Bronchial epithelial cell (primary cell): ENCODE results near the gene SPG11. TPM values are rescaled to one million over a fixed set of nuclear protein-coding genes. Genes with fewer than 3 reads are reported as not detected.

Experiments used
- DNase-seq: peaks from one replicate; pipeline ENCODE4 v3.0.0-alpha.2; 2010; ENCODE audit warnings: low read depth
- FAIRE-seq: peaks from 2 replicates; lab custom pipeline; 2011; peaks lifted over from hg19 to GRCh38; lab: Jason Lieb, UNC
- H3K27me3 ChIP-seq: 2 replicates; pipeline ENCODE4 v1.5.1; 2011; ENCODE audit warnings: low read length; ENCODE audit not compliant: control insufficient read depth, insufficient read depth
- H3K36me3 ChIP-seq: 2 replicates; pipeline ENCODE4 v1.5.1; 2011; ENCODE audit warnings: low read length; ENCODE audit not compliant: control insufficient read depth, insufficient read depth
- H3K4me3 ChIP-seq: 2 replicates; pipeline ENCODE4 v1.5.1; 2011; ENCODE audit warnings: mild to moderate bottlenecking, low read depth, low read length, control low read depth
- CTCF ChIP-seq: IDR thresholded peaks from 2 replicates; pipeline ENCODE4 v1.5.1; 2011; ENCODE audit warnings: mild to moderate bottlenecking, moderate library complexity, low read length, control low read depth, inconsistent platforms; ENCODE audit not compliant: insufficient read depth, severe bottlenecking
- total RNA-seq: library from RNA; depleted of rRNA; stranded (reverse); fragments of >200 nt; gene quantifications from 2 replicates; pipeline ENCODE4 v1.2.1, GENCODE V29; 2014

Gene SPG11
- total RNA-seq, 1 donor from 2014 or later = 49.8 TPM

GRCh38 chr15:44573386-44573785 is 90.1 kb downstream of the SPG11 start:
- FAIRE-seq = no peak
- DNase-seq = no peak
- peaks cover 20% of the 10 kb centered on the region for H3K36me3 ChIP-seq
- no peak overlapping the region for H3K4me3 ChIP-seq
- no peak for TF ChIP-seq CTCF
- H3K27me3 ChIP-seq = no peaks in the 10 kb centered on the region

- no peak for TF ChIP-seq CTCF
- no peak for DNase-seq
- Histone ChIP-seq H3K27me3 (no peaks in the 10 kb centered on the region), H3K4me3 (no peak overlapping the region), H3K36me3 (peaks cover 24% of the 10 kb centered on the region)
- FAIRE-seq = no peak
Observed at GRCh38 chr15:44570361-44570760, 93.1 kb downstream of the SPG11 start.

- no peak for TF ChIP-seq CTCF
- Histone ChIP-seq H3K4me3 (no peak overlapping the region), H3K36me3 (peaks cover 24% of the 10 kb centered on the region), H3K27me3 (no peaks in the 10 kb centered on the region)
- DNase-seq (no peak), FAIRE-seq (no peak)
Observed at GRCh38 chr15:44569316-44569715, 94.1 kb downstream of the SPG11 start.

GRCh38 chr15:44568338-44568737 is 95.1 kb downstream of the SPG11 start:
- Histone ChIP-seq H3K27me3 (no peaks in the 10 kb centered on the region), H3K36me3 (peaks cover 22% of the 10 kb centered on the region), H3K4me3 (no peak overlapping the region)
- no peak for TF ChIP-seq CTCF
- FAIRE-seq (no peak), DNase-seq (no peak)

GRCh38 chr15:44566155-44566540 is 97.3 kb downstream of the SPG11 start:
- peaks cover 20% of the 10 kb centered on the region for H3K36me3 ChIP-seq

More at GRCh38 chr15:44566155-44566540, 97.3 kb downstream of the SPG11 start:
- DNase-seq = no peak
- Histone ChIP-seq H3K4me3 (no peak overlapping the region), H3K27me3 (no peaks in the 10 kb centered on the region)
- TF ChIP-seq CTCF = no peak
- FAIRE-seq = no peak
